ENCODE measurements around the gene UXS1. TPM values are rescaled to one million over a fixed set of nuclear protein-coding genes. Genes with fewer than 3 reads are reported as not detected.
A peak's percentile ranks its signal among the peaks of the same experiment; 100 is the strongest.

Gene UXS1
- total and polyA plus RNA-seq, 8 donors: 4.3 to 23.6 (median 10.4) TPM

GRCh38 chr2:106108791-106109190, 85.3 kb downstream of the UXS1 start:
- intact Hi-C loops (cut with DNase I): no loop called here
- no peaks in the 10 kb centered on the region for H3K27me3 ChIP-seq
- peaks cover 3 to 12% (median 11%) of the 10 kb centered on the region in 3 donors for H3K4me1 ChIP-seq
- peaks cover 0 to 4% (median 0%) of the 10 kb centered on the region in 3 donors for H3K36me3 ChIP-seq
- ATAC-seq (no peak), DNase-seq (no peak), FAIRE-seq (no peak)
- H3K27ac ChIP-seq: no peak overlapping the region
- no peaks in the 10 kb centered on the region for H3K9me3 ChIP-seq
- WGBS, 2 donors: 83 to 91% methylated on average over 7 of the region's 7 CpGs
- H3K4me3 ChIP-seq: no peak overlapping the region
- TF ChIP-seq, protein P1, sequence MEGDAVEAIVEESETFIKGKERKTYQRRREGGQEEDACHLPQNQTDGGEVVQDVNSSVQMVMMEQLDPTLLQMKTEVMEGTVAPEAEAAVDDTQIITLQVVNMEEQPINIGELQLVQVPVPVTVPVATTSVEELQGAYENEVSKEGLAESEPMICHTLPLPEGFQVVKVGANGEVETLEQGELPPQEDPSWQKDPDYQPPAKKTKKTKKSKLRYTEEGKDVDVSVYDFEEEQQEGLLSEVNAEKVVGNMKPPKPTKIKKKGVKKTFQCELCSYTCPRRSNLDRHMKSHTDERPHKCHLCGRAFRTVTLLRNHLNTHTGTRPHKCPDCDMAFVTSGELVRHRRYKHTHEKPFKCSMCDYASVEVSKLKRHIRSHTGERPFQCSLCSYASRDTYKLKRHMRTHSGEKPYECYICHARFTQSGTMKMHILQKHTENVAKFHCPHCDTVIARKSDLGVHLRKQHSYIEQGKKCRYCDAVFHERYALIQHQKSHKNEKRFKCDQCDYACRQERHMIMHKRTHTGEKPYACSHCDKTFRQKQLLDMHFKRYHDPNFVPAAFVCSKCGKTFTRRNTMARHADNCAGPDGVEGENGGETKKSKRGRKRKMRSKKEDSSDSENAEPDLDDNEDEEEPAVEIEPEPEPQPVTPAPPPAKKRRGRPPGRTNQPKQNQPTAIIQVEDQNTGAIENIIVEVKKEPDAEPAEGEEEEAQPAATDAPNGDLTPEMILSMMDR (IDR thresholded peaks at IDR 0.05): no peak

- Histone ChIP-seq H3K27me3 (no peaks in the 10 kb centered on the region), H3K36me3 (peaks cover 0 to 4% (median 0%) of the 10 kb centered on the region in 3 donors), H3K9me3 (no peaks in the 10 kb centered on the region), H3K27ac (no peak overlapping the region), H3K4me1 (peaks cover 0 to 8% (median 8%) of the 10 kb centered on the region in 3 donors), H3K4me3 (no peak overlapping the region)
- DNase-seq (no peak), ATAC-seq (no peak), FAIRE-seq (no peak)
- TF ChIP-seq, protein P1 (IDR thresholded peaks at IDR 0.05): no peak
- intact Hi-C loops (cut with DNase I): no loop called here
- 75% methylated on average over 6 of the region's 6 CpGs for WGBS, 2 donors
Measured at GRCh38 chr2:106108351-106108750, 85.8 kb downstream of the UXS1 start.

DNA sequence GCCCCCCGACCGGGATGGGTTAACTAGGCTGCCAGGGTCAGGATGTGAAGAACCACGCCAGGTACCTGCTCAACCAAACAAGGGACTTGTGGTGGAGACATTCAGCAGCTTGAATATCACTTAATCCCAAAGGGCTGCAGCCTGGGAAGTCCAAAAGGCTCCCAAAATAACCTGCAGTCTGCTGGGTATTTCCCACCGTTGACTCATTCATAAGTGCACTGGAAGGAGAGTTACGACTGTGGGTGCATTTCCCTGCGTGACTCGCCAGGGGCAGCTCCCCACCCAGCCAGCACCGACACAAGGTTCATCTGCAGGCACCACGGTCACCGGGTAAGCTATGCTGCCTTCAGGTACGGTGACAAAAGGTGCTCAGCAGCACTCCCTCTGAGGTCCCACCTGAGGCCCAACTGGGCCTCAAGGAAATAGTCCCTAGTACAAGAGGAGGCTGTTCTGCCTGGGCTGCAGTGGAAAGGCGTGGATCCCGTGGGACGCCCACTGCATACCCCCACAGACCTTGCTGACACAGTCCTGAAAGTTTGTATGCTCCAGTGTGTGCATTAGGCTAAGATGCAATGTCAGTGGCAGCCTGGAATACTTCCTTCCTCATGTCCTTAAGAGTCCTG, 86.5 kb downstream of the UXS1 start:
- 86% methylated on average over 14 of the region's 14 CpGs for WGBS, 2 donors
- TF ChIP-seq, protein P1 (IDR thresholded peaks at IDR 0.05): no peak
- no peak overlapping the region for H3K27ac ChIP-seq
- DNase-seq: no peak
- peaks cover 0 to 1% (median under 1%) of the 10 kb centered on the region in 3 donors for H3K4me1 ChIP-seq
- no peak for FAIRE-seq
- no peaks in the 10 kb centered on the region for H3K9me3 ChIP-seq
- no peaks in the 10 kb centered on the region for H3K27me3 ChIP-seq
- peak in 1 of 4 donors; percentile 50 for ATAC-seq
- H3K4me3 ChIP-seq: no peak overlapping the region
- intact Hi-C loops (cut with DNase I): no loop called here
- peaks cover 0 to 4% (median 0%) of the 10 kb centered on the region in 3 donors for H3K36me3 ChIP-seq

DNA sequence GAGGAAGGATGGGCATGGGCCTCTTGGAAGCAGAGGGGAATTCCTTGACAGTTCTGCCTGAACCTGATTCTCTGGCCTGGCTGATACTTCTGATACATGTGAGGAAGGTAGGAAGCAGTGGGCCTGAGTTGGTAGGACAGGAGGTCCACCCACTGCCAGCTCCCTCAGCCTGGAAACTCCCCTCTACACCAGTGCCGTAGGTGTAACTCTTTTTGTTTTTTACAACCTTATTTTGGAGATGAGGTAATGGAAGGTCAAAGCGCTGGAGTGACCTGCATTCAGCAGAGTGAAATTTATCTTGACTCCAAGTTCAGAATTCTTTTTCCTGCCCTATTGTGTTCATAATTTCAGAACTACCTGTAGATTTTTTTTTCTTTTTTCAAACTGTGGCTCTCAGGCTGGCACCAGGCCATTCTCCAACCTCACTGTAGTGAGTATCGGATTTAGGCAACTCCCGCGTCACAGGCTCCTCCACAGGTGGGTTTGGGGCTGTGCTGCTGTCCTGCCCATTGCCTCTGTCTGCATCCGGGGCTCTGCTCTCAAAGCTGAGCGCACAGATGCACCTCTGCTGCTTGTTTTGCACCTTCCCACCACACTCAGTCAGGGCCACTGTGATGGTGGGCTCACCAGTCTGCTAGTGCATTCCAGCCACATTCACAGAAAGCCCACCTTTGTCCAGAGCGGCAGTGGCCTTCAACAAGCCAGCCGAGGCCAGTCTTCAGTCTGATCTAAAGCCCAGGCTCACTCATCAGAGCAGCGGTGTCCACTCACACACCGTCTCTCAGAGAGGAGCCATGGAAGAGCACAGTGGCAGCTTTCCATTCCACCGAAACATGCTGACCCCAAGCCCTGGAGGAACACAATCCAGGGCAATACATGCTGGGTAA, 87.2 kb downstream of the UXS1 start:
- no peak overlapping the region for H3K4me3 ChIP-seq
- no peak overlapping the region for H3K27ac ChIP-seq
- no peaks in the 10 kb centered on the region for H3K4me1 ChIP-seq
- DNase-seq: no peak
- intact Hi-C loops (cut with DNase I): no loop called here
- no peaks in the 10 kb centered on the region for H3K27me3 ChIP-seq
- H3K9me3 ChIP-seq: no peaks in the 10 kb centered on the region
- 78 to 83% methylated on average over 12 of the region's 12 CpGs for WGBS, 2 donors
- H3K36me3 ChIP-seq: peaks cover 0 to 4% (median 0%) of the 10 kb centered on the region in 3 donors
- ATAC-seq: peak in 2 of 4 donors; percentile 31 to 43
- no peak for FAIRE-seq
- TF ChIP-seq, protein P1 (IDR thresholded peaks at IDR 0.05): no peak

Data from pancreas (tissue), 10 donors.